Tibial nerve (tissue), 3 donors: ENCODE results near the gene CTAGE9.

Experiments
- CTCF ChIP-seq, 5 experiments: fragments of 200-600 bp in 3 of 5; fragments of 450-650 bp in 2 of 5; sonication (generic) in 3 of 5; IDR thresholded peaks; one replicate each; pipeline ENCODE4 v1.5.1; 2016 to 2019; ENCODE audit warnings: antibody characterized with exemption in 5 of 5, mild to moderate bottlenecking in 3 of 5, moderate library complexity in 2 of 5
- POLR2A ChIP-seq, 2 donors: fragments of 450-650 bp; IDR thresholded peaks; one replicate each; pipeline ENCODE4 v1.6.1; 2017; ENCODE audit warnings: antibody characterized with exemption in 2 of 2, mild to moderate bottlenecking in 2 of 2, moderate library complexity in 2 of 2

- TF ChIP-seq CTCF (IDR thresholded peaks at IDR 0.05): no peak
- TF ChIP-seq POLR2A (IDR thresholded peaks at IDR 0.05): no peak
These were observed 13.3 kb upstream of the CTAGE9 start for GRCh38 chr6:131724114-131724513.
